Left ventricle myocardium inferior (tissue), 1 donor: ENCODE measurements around the gene TEDC2. TPM values are rescaled to one million over a fixed set of nuclear protein-coding genes. Genes with fewer than 3 reads are reported as not detected.

Experiments used
- DNase-seq: peaks from one replicate; pipeline ENCODE4 v3.0.0-alpha.2; 2020
- H3K27ac ChIP-seq: fragments of 200-600 bp; replicated peaks from 2 replicates; pipeline ENCODE4 v1.8.0; 2021
- H3K27me3 ChIP-seq: fragments of 200-600 bp; 2 replicates; pipeline ENCODE4 v1.8.0; 2021; ENCODE audit warnings: low read depth
- H3K36me3 ChIP-seq: fragments of 200-600 bp; 2 replicates; pipeline ENCODE4 v1.8.0; 2021
- H3K4me1 ChIP-seq: fragments of 200-600 bp; 2 replicates; pipeline ENCODE4 v1.8.0; 2021
- H3K4me3 ChIP-seq: fragments of 200-600 bp; 2 replicates; pipeline ENCODE4 v1.8.0; 2021; ENCODE audit warnings: mild to moderate bottlenecking, moderate library complexity
- H3K9me3 ChIP-seq: fragments of 200-600 bp; replicated peaks from 2 replicates; pipeline ENCODE4 v1.8.0; 2021
- intact Hi-C: fragments of 100-400 bp; cut with micrococcal nuclease; formaldehyde crosslinking; loops from one replicate; pipeline ENCODE4 v1.11.0; 2022
- long read RNA-seq: library from polyadenylated mRNA; unstranded; transcript quantifications from one replicate; pipeline ENCODE4 v2.0.0, GENCODE V29; 2021
- total RNA-seq: library from RNA; stranded (reverse); fragmentation: NEBNext Ultra II Directional; extraction: Animal tissue kit (Norgen Biotek cat#: 25700); gene quantifications from one replicate; pipeline ENCODE4 v1.2.1, GENCODE V29; 2021
- TF ChIP-seq, protein P1 (sequence below): fragments of 200-600 bp; IDR thresholded peaks from 2 replicates; pipeline ENCODE4 v1.8.0; 2021; ENCODE audit warnings: antibody characterized with exemption, mild to moderate bottlenecking, borderline replicate concordance
- donor health status: DM: no; HTN: yes; CAD: no; lungs with severe emphysema.

TEDC2 gene, protein sequence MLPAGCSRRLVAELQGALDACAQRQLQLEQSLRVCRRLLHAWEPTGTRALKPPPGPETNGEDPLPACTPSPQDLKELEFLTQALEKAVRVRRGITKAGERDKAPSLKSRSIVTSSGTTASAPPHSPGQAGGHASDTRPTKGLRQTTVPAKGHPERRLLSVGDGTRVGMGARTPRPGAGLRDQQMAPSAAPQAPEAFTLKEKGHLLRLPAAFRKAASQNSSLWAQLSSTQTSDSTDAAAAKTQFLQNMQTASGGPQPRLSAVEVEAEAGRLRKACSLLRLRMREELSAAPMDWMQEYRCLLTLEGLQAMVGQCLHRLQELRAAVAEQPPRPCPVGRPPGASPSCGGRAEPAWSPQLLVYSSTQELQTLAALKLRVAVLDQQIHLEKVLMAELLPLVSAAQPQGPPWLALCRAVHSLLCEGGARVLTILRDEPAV
- total RNA-seq: 1.3 TPM
- long read RNA-seq, partial matches to known transcripts: 0 of 1 reads
- long read RNA-seq, other reads (novel, unspliced or antisense): 0 of 1 reads

DNA sequence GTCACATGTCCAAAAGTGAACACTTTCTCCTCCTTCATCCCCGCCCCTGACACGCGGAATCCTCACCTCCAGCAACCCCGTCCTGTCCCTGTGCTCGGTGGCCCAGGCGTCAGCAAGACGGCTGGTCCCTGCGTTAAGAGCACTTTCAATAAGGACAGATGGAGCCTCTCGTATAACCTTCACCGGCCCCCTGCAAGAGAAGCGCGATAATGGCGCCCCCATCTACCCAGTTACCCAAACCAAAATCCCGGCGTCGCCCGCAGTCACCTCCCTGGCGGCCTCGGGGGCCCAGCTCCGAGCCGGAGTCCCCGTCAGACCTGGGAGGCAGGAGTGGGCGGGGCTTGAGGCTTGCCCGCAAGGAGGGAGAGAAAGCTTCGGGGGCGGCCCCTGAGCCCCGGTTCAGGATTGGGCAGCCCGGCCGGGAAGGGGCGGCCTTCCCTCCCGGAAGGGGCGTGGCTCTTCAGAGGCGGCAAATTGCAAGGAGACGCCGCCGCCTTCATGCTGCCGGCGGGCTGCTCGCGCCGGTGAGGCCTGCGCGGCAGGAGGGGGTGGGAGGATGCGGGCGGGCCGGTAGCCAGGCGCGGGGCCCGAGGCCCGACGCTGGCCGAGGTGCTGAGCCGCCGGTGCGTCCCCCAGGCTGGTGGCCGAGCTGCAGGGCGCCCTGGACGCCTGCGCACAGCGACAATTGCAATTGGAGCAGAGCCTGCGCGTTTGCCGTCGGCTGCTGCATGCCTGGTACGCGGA, at the start of gene TEDC2:
Gene TEDC2 (plus strand): TSS at position 463 of the 744 bp plus-strand sequence. CDS start 36 bp downstream, at position 499.
- intact Hi-C loops: no loop called here
- Histone ChIP-seq H3K4me1 (peaks cover 18% of the 10 kb centered on the region), H3K9me3 (no peaks in the 10 kb centered on the region), H3K27ac (peak within 1 kb of the TSS; percentile 58), H3K4me3 (peak within 1 kb of the TSS; percentile 72), H3K36me3 (no peaks in the 10 kb centered on the region), H3K27me3 (no peaks in the 10 kb centered on the region)
- DNase-seq: peak; percentile 97
- TF ChIP-seq, protein P1, sequence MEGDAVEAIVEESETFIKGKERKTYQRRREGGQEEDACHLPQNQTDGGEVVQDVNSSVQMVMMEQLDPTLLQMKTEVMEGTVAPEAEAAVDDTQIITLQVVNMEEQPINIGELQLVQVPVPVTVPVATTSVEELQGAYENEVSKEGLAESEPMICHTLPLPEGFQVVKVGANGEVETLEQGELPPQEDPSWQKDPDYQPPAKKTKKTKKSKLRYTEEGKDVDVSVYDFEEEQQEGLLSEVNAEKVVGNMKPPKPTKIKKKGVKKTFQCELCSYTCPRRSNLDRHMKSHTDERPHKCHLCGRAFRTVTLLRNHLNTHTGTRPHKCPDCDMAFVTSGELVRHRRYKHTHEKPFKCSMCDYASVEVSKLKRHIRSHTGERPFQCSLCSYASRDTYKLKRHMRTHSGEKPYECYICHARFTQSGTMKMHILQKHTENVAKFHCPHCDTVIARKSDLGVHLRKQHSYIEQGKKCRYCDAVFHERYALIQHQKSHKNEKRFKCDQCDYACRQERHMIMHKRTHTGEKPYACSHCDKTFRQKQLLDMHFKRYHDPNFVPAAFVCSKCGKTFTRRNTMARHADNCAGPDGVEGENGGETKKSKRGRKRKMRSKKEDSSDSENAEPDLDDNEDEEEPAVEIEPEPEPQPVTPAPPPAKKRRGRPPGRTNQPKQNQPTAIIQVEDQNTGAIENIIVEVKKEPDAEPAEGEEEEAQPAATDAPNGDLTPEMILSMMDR: no peak

DNA sequence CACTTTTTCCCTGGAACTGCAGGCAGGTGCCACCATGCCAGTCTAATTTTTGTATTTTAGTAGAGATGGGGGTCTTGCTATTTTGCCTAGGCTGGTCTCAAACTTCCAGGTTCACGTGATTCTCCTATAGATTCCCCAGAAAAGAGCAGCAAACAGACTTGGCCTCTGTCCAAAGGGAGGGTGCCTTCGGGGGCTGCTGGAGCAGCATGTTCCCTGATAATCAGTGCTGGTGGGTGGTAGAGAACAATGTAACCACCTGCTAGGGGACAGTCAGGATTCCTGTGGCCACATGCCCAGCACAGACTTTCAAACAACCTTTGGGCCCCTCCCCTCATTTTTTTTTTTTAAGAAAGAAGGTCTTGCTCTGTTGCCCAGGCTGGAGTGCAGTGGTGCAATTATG, 44.8 kb upstream of the TEDC2 start:
- H3K9me3 ChIP-seq: no peaks in the 10 kb centered on the region
- intact Hi-C loops: no loop called here
- no peak for DNase-seq
- no peak overlapping the region for H3K4me3 ChIP-seq
- TF ChIP-seq, protein P1: no peak
- no peak overlapping the region for H3K27ac ChIP-seq
- H3K27me3 ChIP-seq: peaks cover 46% of the 10 kb centered on the region
- no peaks in the 10 kb centered on the region for H3K4me1 ChIP-seq
- no peaks in the 10 kb centered on the region for H3K36me3 ChIP-seq

DNA sequence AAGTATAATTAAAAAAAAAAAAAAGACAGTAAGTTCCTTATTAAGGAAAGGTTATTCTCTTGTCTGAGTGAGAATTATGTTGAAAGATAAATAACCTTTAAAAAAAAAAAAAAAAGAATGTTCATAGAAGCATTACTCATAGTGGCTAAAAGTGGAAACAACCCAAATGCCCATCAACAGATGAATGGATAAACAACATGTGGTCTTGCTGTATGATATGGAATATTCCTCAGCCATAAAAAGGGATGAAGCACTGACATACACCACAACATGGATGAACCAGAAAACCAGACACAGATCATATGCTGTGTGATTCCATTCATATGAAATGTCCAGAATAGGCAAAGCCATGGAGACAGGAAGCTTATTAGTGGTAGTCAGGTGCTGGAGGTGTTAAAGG, 39.9 kb upstream of the TEDC2 start:
- H3K27ac ChIP-seq: no peak overlapping the region
- TF ChIP-seq, protein P1: no peak

DNA sequence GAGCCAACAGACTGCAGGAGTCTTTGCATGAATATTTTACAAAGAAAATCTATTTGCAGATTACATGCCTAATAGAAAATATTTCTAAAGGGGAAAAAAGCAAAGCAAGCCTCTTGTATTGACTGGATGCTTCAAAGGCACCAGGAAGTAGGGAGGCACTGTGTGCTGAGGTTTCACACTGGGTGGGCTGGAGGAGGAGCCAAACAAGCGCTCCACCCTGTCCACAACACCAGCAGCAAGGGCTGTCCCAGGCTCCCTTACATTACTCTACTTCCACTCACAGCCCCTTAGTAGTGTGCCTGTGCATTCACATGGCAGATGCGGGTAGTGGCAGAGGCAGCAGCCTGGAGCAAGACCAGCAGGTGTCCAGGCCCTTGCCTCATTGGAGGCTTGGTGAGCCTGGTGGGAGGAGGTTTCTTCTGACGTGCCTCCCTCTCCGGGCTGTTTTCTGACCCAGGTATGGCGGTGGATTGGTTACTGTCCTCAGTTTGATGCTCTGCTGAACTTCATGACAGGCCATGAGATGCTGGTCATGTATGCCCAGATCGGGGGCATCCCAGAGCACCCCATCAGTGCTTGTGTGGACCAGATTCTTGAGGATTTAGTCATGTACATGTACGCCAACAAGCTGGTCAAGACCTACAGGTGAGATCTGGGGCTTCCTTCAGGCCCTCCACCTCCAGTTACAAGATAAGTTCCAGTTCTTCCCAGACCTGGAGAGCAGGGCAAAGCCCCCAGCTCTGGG, 37.6 kb upstream of the TEDC2 start:
- Histone ChIP-seq H3K36me3 (no peaks in the 10 kb centered on the region), H3K27ac (no peak overlapping the region), H3K27me3 (peaks cover 7% of the 10 kb centered on the region), H3K9me3 (no peaks in the 10 kb centered on the region), H3K4me1 (no peaks in the 10 kb centered on the region), H3K4me3 (no peak overlapping the region)
- TF ChIP-seq, protein P1: no peak
- no peak for DNase-seq
- intact Hi-C loops: no loop called here

More for the DNA sequence above, 39.9 kb upstream of the TEDC2 start:
- H3K27me3 ChIP-seq: peaks cover 28% of the 10 kb centered on the region
- intact Hi-C loops: no loop called here
- H3K4me3 ChIP-seq: no peak overlapping the region
- no peaks in the 10 kb centered on the region for H3K36me3 ChIP-seq
- no peaks in the 10 kb centered on the region for H3K4me1 ChIP-seq
- no peaks in the 10 kb centered on the region for H3K9me3 ChIP-seq
- DNase-seq: no peak
